H9 (cell line): ENCODE measurements around the gene STRN. TPM values are rescaled to one million over a fixed set of nuclear protein-coding genes. Genes with fewer than 3 reads are reported as not detected.

Source experiments
- DNase-seq: peaks from one replicate; pipeline ENCODE4 v3.0.0-alpha.2; 2017
- H2AFZ ChIP-seq: one replicate; pipeline ENCODE4 v1.6.1; 2013; ENCODE audit warnings: mild to moderate bottlenecking, low read length, control low read depth, moderate library complexity
- H2AK5ac ChIP-seq: 2 replicates; pipeline ENCODE4 v1.6.1; 2013; ENCODE audit warnings: low read length, control low read depth, mixed read lengths; ENCODE audit not compliant: insufficient read length
- H2BK120ac ChIP-seq: one replicate; pipeline ENCODE4 v1.6.1; 2013; ENCODE audit warnings: low read depth, mild to moderate bottlenecking, low read length, control low read depth, inconsistent platforms; ENCODE audit not compliant: poor library complexity, severe bottlenecking
- H2BK12ac ChIP-seq: 2 replicates; pipeline ENCODE4 v1.6.1; 2013; ENCODE audit warnings: low read length, control low read depth, mixed read lengths, low read depth; ENCODE audit not compliant: insufficient read length
- H2BK15ac ChIP-seq: 2 replicates; pipeline ENCODE4 v1.6.1; 2013; ENCODE audit warnings: low read depth, low read length, control low read depth
- H2BK20ac ChIP-seq: one replicate; pipeline ENCODE4 v1.6.1; 2013; ENCODE audit warnings: low read depth, mild to moderate bottlenecking, low read length, control low read depth, inconsistent platforms; ENCODE audit not compliant: poor library complexity, severe bottlenecking
- H2BK5ac ChIP-seq: 2 replicates; pipeline ENCODE4 v1.6.1; 2013; ENCODE audit warnings: low read length, control low read depth, mixed read lengths; ENCODE audit not compliant: insufficient read length
- H3K14ac ChIP-seq: 2 replicates; pipeline ENCODE4 v1.6.1; 2013; ENCODE audit warnings: low read length, control low read depth; ENCODE audit not compliant: insufficient read depth
- H3K18ac ChIP-seq: 2 replicates; pipeline ENCODE4 v1.6.1; 2013; ENCODE audit warnings: low read depth, mild to moderate bottlenecking, mixed read lengths, low read length, control low read depth; ENCODE audit not compliant: insufficient read length
- H3K23ac ChIP-seq: 2 replicates; pipeline ENCODE4 v1.6.1; 2013; ENCODE audit warnings: low read length, control low read depth, mixed read lengths, low read depth; ENCODE audit not compliant: insufficient read length
- H3K23me2 ChIP-seq: 2 replicates; pipeline ENCODE4 v1.6.1; 2013; ENCODE audit warnings: low read depth, mild to moderate bottlenecking, mixed read lengths, low read length, control low read depth; ENCODE audit not compliant: insufficient read length, poor library complexity, severe bottlenecking
- H3K27ac ChIP-seq: 2 replicates; pipeline ENCODE4 v1.5.1; 2013; ENCODE audit warnings: low read length, control low read depth, mixed read lengths, low read depth; ENCODE audit not compliant: insufficient read length
- H3K27me3 ChIP-seq: 2 replicates; pipeline ENCODE4 v1.6.1; 2013; ENCODE audit warnings: low read length, control low read depth, inconsistent platforms; ENCODE audit not compliant: insufficient read depth
- H3K4ac ChIP-seq: 2 replicates; pipeline ENCODE4 v1.6.1; 2013; ENCODE audit warnings: low read depth, mild to moderate bottlenecking, control low read depth, inconsistent platforms, low read length, moderate library complexity
- H3K4me1 ChIP-seq: 2 replicates; pipeline ENCODE4 v1.6.1; 2013; ENCODE audit warnings: low read length, control low read depth, inconsistent platforms; ENCODE audit not compliant: insufficient read depth
- H3K4me2 ChIP-seq: 2 replicates; pipeline ENCODE4 v1.6.1; 2013; ENCODE audit warnings: low read length, control low read depth, mixed read lengths; ENCODE audit not compliant: insufficient read length, insufficient read depth
- H3K56ac ChIP-seq: 2 replicates; pipeline ENCODE4 v1.6.1; 2013; ENCODE audit warnings: low read depth, mild to moderate bottlenecking, mixed read lengths, low read length, control low read depth; ENCODE audit not compliant: insufficient read length
- H3K79me1 ChIP-seq: 2 replicates; pipeline ENCODE4 v1.6.1; 2013; ENCODE audit warnings: low read depth, mild to moderate bottlenecking, moderate library complexity, low read length, control low read depth, inconsistent platforms; ENCODE audit not compliant: insufficient read depth, poor library complexity, severe bottlenecking
- H3K79me2 ChIP-seq: 2 replicates; pipeline ENCODE4 v1.6.1; 2013; ENCODE audit warnings: low read length, control low read depth, inconsistent platforms; ENCODE audit not compliant: insufficient read depth
- H3K9ac ChIP-seq: 2 replicates; pipeline ENCODE4 v1.6.1; 2013; ENCODE audit warnings: low read length, control low read depth, mixed read lengths; ENCODE audit not compliant: insufficient read length; ENCODE audit errors: extremely low read depth
- H3K9me3 ChIP-seq: one replicate; pipeline ENCODE4 v1.6.1; 2013; ENCODE audit warnings: low read depth, low read length, inconsistent platforms; ENCODE audit not compliant: control insufficient read depth
- H3T11ph ChIP-seq: one replicate; pipeline ENCODE4 v1.6.1; 2013; ENCODE audit warnings: mild to moderate bottlenecking, low read length, control low read depth, inconsistent platforms
- H4K20me1 ChIP-seq: one replicate; pipeline ENCODE4 v1.6.1; 2013; ENCODE audit not compliant: control insufficient read depth, insufficient read length, insufficient read depth
- H4K5ac ChIP-seq: 2 replicates; pipeline ENCODE4 v1.6.1; 2013; ENCODE audit warnings: low read depth, mild to moderate bottlenecking, mixed read lengths, low read length, control low read depth; ENCODE audit not compliant: insufficient read length
- H4K8ac ChIP-seq: replicated peaks from 2 replicates; pipeline ENCODE4 v1.6.1; 2013; ENCODE audit warnings: low read length, control low read depth, mixed read lengths, low read depth; ENCODE audit not compliant: insufficient read length
- H4K91ac ChIP-seq: 2 replicates; pipeline ENCODE4 v1.6.1; 2013; ENCODE audit warnings: low read depth, mild to moderate bottlenecking, moderate library complexity, mixed read lengths, low read length, control low read depth; ENCODE audit not compliant: insufficient read length
- H3K27ac Mint-ChIP-seq, 3 experiments: 2 replicates in 2 of 3; 3 replicates in 1 of 3; pipeline ENCODE4 v1.8.0; 2020 to 2021; ENCODE audit warnings: mixed read lengths in 3 of 3, mild to moderate bottlenecking in 1 of 3, moderate library complexity in 1 of 3
- H3K27me3 Mint-ChIP-seq: 2 replicates; pipeline ENCODE4 v1.8.0; 2021; ENCODE audit warnings: low read depth, mild to moderate bottlenecking, moderate library complexity, mixed read lengths
- H3K36me3 Mint-ChIP-seq, 3 experiments: 2 replicates in 2 of 3; 3 replicates in 1 of 3; pipeline ENCODE4 v1.8.0; 2020 to 2021; ENCODE audit warnings: low read depth in 3 of 3, mixed read lengths in 3 of 3; ENCODE audit not compliant: insufficient read depth in 1 of 3
- H3K4me1 Mint-ChIP-seq, 2 experiments: 2 replicates each; pipeline ENCODE4 v1.8.0; 2020; ENCODE audit warnings: mixed read lengths in 2 of 2
- H3K4me3 Mint-ChIP-seq, 2 experiments: 2 replicates in 1 of 2; 3 replicates in 1 of 2; pipeline ENCODE4 v1.8.0; 2020 to 2021; ENCODE audit warnings: mild to moderate bottlenecking in 2 of 2, mixed read lengths in 2 of 2, moderate library complexity in 1 of 2
- H3K9me3 Mint-ChIP-seq, 2 experiments: 2 replicates in 1 of 2; 3 replicates in 1 of 2; pipeline ENCODE4 v1.8.0; 2020; ENCODE audit warnings: mild to moderate bottlenecking in 2 of 2, mixed read lengths in 2 of 2, moderate library complexity in 1 of 2
- CTCF ChIP-seq: fragments of 200-600 bp; sonication (generic); conservative IDR thresholded peaks from 3 replicates; pipeline ENCODE4 v1.8.0; 2021; ENCODE audit warnings: antibody characterized with exemption, mild to moderate bottlenecking
- WGBS: extraction: QIAGEN DNeasy Blood & Tissue Kit; methylation state at CpG from one replicate; pipeline ENCODE4 v1.1.7; 2013; ENCODE audit warnings: missing lambda C conversion rate, low lambda C conversion rate, mixed read lengths; ENCODE audit not compliant: insufficient read length; ENCODE audit errors: extremely low coverage; 5-methylcytosine and 5-hydroxymethylcytosine counted together
- total RNA-seq: library from RNA; stranded (reverse); gene quantifications from 2 replicates; pipeline ENCODE4 v1.2.1, GENCODE V29; 2021

STRN gene
- total RNA-seq, 1 experiment from 2014 or later, result 31.7 TPM

DNA sequence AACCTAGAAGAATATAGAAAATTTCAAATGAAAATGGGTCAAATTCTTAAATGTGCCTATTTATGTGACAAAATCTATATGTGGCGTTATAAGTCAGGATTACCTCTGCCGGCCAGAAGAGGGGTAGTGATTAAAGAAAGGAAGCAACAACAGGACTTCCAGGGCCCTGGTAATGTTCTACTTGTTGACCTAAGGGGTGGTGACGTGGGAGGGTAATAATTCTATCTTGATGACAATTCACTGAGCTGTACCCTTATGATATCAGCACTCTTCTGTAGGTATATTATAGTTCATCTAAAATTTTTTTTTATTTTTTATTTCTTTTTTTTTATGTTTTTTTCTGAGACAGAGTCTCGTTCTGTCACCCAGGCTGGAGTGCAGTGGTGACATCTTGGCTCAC, 87.9 kb downstream of the STRN start:
- H3K79me1 ChIP-seq, result no peaks in the 10 kb centered on the region
- H2BK20ac ChIP-seq, result no peak overlapping the region
- H3K23ac ChIP-seq, result no peak overlapping the region
- no peak overlapping the region for H3K56ac ChIP-seq
- no peak overlapping the region for H4K5ac ChIP-seq
- H2BK12ac ChIP-seq, result no peak overlapping the region
- no peak overlapping the region for H3K4me2 ChIP-seq
- H3K9ac ChIP-seq, result no peak overlapping the region
- H3K27ac ChIP-seq, result no peak overlapping the region
- H3K14ac ChIP-seq, result no peak overlapping the region
- H4K8ac ChIP-seq, result no peak overlapping the region
- H3K27me3 ChIP-seq, result no peaks in the 10 kb centered on the region
- Mint-ChIP-seq H3K27ac (no peak overlapping the region), H3K27me3 (no peaks in the 10 kb centered on the region), H3K4me3 (no peak overlapping the region), H3K4me1 (no peaks in the 10 kb centered on the region), H3K9me3 (peaks cover 8% of the 10 kb centered on the region in 2 experiments; a peak in 3 of 5 replicates), H3K36me3 (peaks cover 22 to 50% (median 32%) of the 10 kb centered on the region in 3 experiments)
- H2AK5ac ChIP-seq, result no peak overlapping the region
- no peak overlapping the region for H2BK5ac ChIP-seq
- no peak for TF ChIP-seq CTCF
- no peak overlapping the region for H2AFZ ChIP-seq
- H4K20me1 ChIP-seq, result no peaks in the 10 kb centered on the region
- H3K18ac ChIP-seq, result no peak overlapping the region
- no peak overlapping the region for H3T11ph ChIP-seq
- H3K9me3 ChIP-seq, result no peaks in the 10 kb centered on the region
- H3K23me2 ChIP-seq, result no peaks in the 10 kb centered on the region
- no peak overlapping the region for H2BK15ac ChIP-seq
- no peak for DNase-seq
- H3K79me2 ChIP-seq, result no peaks in the 10 kb centered on the region
- H4K91ac ChIP-seq, result no peak overlapping the region
- WGBS, result no CpG with 5 or more reads among the region's 4 CpGs
- no peak overlapping the region for H3K4ac ChIP-seq
- H2BK120ac ChIP-seq, result no peak overlapping the region
- no peaks in the 10 kb centered on the region for H3K4me1 ChIP-seq
